H9 (cell line): Measurements from ENCODE around the gene KIAA1614. TPM values are rescaled to one million over a fixed set of nuclear protein-coding genes. Genes with fewer than 3 reads are reported as not detected.

Experiments used
- DNase-seq: peaks from one replicate; pipeline ENCODE4 v3.0.0-alpha.2; 2017
- H2AFZ ChIP-seq: one replicate; pipeline ENCODE4 v1.6.1; 2013; ENCODE audit warnings: mild to moderate bottlenecking, low read length, control low read depth, moderate library complexity
- H2AK5ac ChIP-seq: 2 replicates; pipeline ENCODE4 v1.6.1; 2013; ENCODE audit warnings: low read length, control low read depth, mixed read lengths; ENCODE audit not compliant: insufficient read length
- H2BK120ac ChIP-seq: one replicate; pipeline ENCODE4 v1.6.1; 2013; ENCODE audit warnings: low read depth, mild to moderate bottlenecking, low read length, control low read depth, inconsistent platforms; ENCODE audit not compliant: poor library complexity, severe bottlenecking
- H2BK12ac ChIP-seq: 2 replicates; pipeline ENCODE4 v1.6.1; 2013; ENCODE audit warnings: low read length, control low read depth, mixed read lengths, low read depth; ENCODE audit not compliant: insufficient read length
- H2BK15ac ChIP-seq: 2 replicates; pipeline ENCODE4 v1.6.1; 2013; ENCODE audit warnings: low read depth, low read length, control low read depth
- H2BK20ac ChIP-seq: one replicate; pipeline ENCODE4 v1.6.1; 2013; ENCODE audit warnings: low read depth, mild to moderate bottlenecking, low read length, control low read depth, inconsistent platforms; ENCODE audit not compliant: poor library complexity, severe bottlenecking
- H2BK5ac ChIP-seq: 2 replicates; pipeline ENCODE4 v1.6.1; 2013; ENCODE audit warnings: low read length, control low read depth, mixed read lengths; ENCODE audit not compliant: insufficient read length
- H3K14ac ChIP-seq: 2 replicates; pipeline ENCODE4 v1.6.1; 2013; ENCODE audit warnings: low read length, control low read depth; ENCODE audit not compliant: insufficient read depth
- H3K18ac ChIP-seq: 2 replicates; pipeline ENCODE4 v1.6.1; 2013; ENCODE audit warnings: low read depth, mild to moderate bottlenecking, mixed read lengths, low read length, control low read depth; ENCODE audit not compliant: insufficient read length
- H3K23ac ChIP-seq: 2 replicates; pipeline ENCODE4 v1.6.1; 2013; ENCODE audit warnings: low read length, control low read depth, mixed read lengths, low read depth; ENCODE audit not compliant: insufficient read length
- H3K23me2 ChIP-seq: 2 replicates; pipeline ENCODE4 v1.6.1; 2013; ENCODE audit warnings: low read depth, mild to moderate bottlenecking, mixed read lengths, low read length, control low read depth; ENCODE audit not compliant: insufficient read length, poor library complexity, severe bottlenecking
- H3K27ac ChIP-seq: 2 replicates; pipeline ENCODE4 v1.5.1; 2013; ENCODE audit warnings: low read length, control low read depth, mixed read lengths, low read depth; ENCODE audit not compliant: insufficient read length
- H3K27me3 ChIP-seq: 2 replicates; pipeline ENCODE4 v1.6.1; 2013; ENCODE audit warnings: low read length, control low read depth, inconsistent platforms; ENCODE audit not compliant: insufficient read depth
- H3K4ac ChIP-seq: 2 replicates; pipeline ENCODE4 v1.6.1; 2013; ENCODE audit warnings: low read depth, mild to moderate bottlenecking, control low read depth, inconsistent platforms, low read length, moderate library complexity
- H3K4me1 ChIP-seq: 2 replicates; pipeline ENCODE4 v1.6.1; 2013; ENCODE audit warnings: low read length, control low read depth, inconsistent platforms; ENCODE audit not compliant: insufficient read depth
- H3K4me2 ChIP-seq: 2 replicates; pipeline ENCODE4 v1.6.1; 2013; ENCODE audit warnings: low read length, control low read depth, mixed read lengths; ENCODE audit not compliant: insufficient read length, insufficient read depth
- H3K56ac ChIP-seq: 2 replicates; pipeline ENCODE4 v1.6.1; 2013; ENCODE audit warnings: low read depth, mild to moderate bottlenecking, mixed read lengths, low read length, control low read depth; ENCODE audit not compliant: insufficient read length
- H3K79me1 ChIP-seq: 2 replicates; pipeline ENCODE4 v1.6.1; 2013; ENCODE audit warnings: low read depth, mild to moderate bottlenecking, moderate library complexity, low read length, control low read depth, inconsistent platforms; ENCODE audit not compliant: insufficient read depth, poor library complexity, severe bottlenecking
- H3K79me2 ChIP-seq: 2 replicates; pipeline ENCODE4 v1.6.1; 2013; ENCODE audit warnings: low read length, control low read depth, inconsistent platforms; ENCODE audit not compliant: insufficient read depth
- H3K9ac ChIP-seq: 2 replicates; pipeline ENCODE4 v1.6.1; 2013; ENCODE audit warnings: low read length, control low read depth, mixed read lengths; ENCODE audit not compliant: insufficient read length; ENCODE audit errors: extremely low read depth
- H3K9me3 ChIP-seq: one replicate; pipeline ENCODE4 v1.6.1; 2013; ENCODE audit warnings: low read depth, low read length, inconsistent platforms; ENCODE audit not compliant: control insufficient read depth
- H3T11ph ChIP-seq: one replicate; pipeline ENCODE4 v1.6.1; 2013; ENCODE audit warnings: mild to moderate bottlenecking, low read length, control low read depth, inconsistent platforms
- H4K20me1 ChIP-seq: one replicate; pipeline ENCODE4 v1.6.1; 2013; ENCODE audit not compliant: control insufficient read depth, insufficient read length, insufficient read depth
- H4K5ac ChIP-seq: 2 replicates; pipeline ENCODE4 v1.6.1; 2013; ENCODE audit warnings: low read depth, mild to moderate bottlenecking, mixed read lengths, low read length, control low read depth; ENCODE audit not compliant: insufficient read length
- H4K8ac ChIP-seq: replicated peaks from 2 replicates; pipeline ENCODE4 v1.6.1; 2013; ENCODE audit warnings: low read length, control low read depth, mixed read lengths, low read depth; ENCODE audit not compliant: insufficient read length
- H4K91ac ChIP-seq: 2 replicates; pipeline ENCODE4 v1.6.1; 2013; ENCODE audit warnings: low read depth, mild to moderate bottlenecking, moderate library complexity, mixed read lengths, low read length, control low read depth; ENCODE audit not compliant: insufficient read length
- H3K27ac Mint-ChIP-seq, 3 experiments: 2 replicates in 2 of 3; 3 replicates in 1 of 3; pipeline ENCODE4 v1.8.0; 2020 to 2021; ENCODE audit warnings: mixed read lengths in 3 of 3, mild to moderate bottlenecking in 1 of 3, moderate library complexity in 1 of 3
- H3K27me3 Mint-ChIP-seq: 2 replicates; pipeline ENCODE4 v1.8.0; 2021; ENCODE audit warnings: low read depth, mild to moderate bottlenecking, moderate library complexity, mixed read lengths
- H3K36me3 Mint-ChIP-seq, 3 experiments: 2 replicates in 2 of 3; 3 replicates in 1 of 3; pipeline ENCODE4 v1.8.0; 2020 to 2021; ENCODE audit warnings: low read depth in 3 of 3, mixed read lengths in 3 of 3; ENCODE audit not compliant: insufficient read depth in 1 of 3
- H3K4me1 Mint-ChIP-seq, 2 experiments: 2 replicates each; pipeline ENCODE4 v1.8.0; 2020; ENCODE audit warnings: mixed read lengths in 2 of 2
- H3K4me3 Mint-ChIP-seq, 2 experiments: 2 replicates in 1 of 2; 3 replicates in 1 of 2; pipeline ENCODE4 v1.8.0; 2020 to 2021; ENCODE audit warnings: mild to moderate bottlenecking in 2 of 2, mixed read lengths in 2 of 2, moderate library complexity in 1 of 2
- H3K9me3 Mint-ChIP-seq, 2 experiments: 2 replicates in 1 of 2; 3 replicates in 1 of 2; pipeline ENCODE4 v1.8.0; 2020; ENCODE audit warnings: mild to moderate bottlenecking in 2 of 2, mixed read lengths in 2 of 2, moderate library complexity in 1 of 2
- CTCF ChIP-seq: fragments of 200-600 bp; sonication (generic); conservative IDR thresholded peaks from 3 replicates; pipeline ENCODE4 v1.8.0; 2021; ENCODE audit warnings: antibody characterized with exemption, mild to moderate bottlenecking
- WGBS: extraction: QIAGEN DNeasy Blood & Tissue Kit; methylation state at CpG from one replicate; pipeline ENCODE4 v1.1.7; 2013; ENCODE audit warnings: missing lambda C conversion rate, low lambda C conversion rate, mixed read lengths; ENCODE audit not compliant: insufficient read length; ENCODE audit errors: extremely low coverage; 5-methylcytosine and 5-hydroxymethylcytosine counted together
- total RNA-seq: library from RNA; stranded (reverse); gene quantifications from 2 replicates; pipeline ENCODE4 v1.2.1, GENCODE V29; 2021

KIAA1614 gene
- total RNA-seq, 1 experiment from 2014 or later, result 1.3 TPM

GRCh38 chr1:180949616-180950000 lies 36.9 kb downstream of the KIAA1614 start:
- Histone ChIP-seq H3K9ac (no peak overlapping the region), H2BK120ac (no peak overlapping the region), H3T11ph (no peak overlapping the region), H4K5ac (no peak overlapping the region), H2AFZ (no peak overlapping the region), H3K79me2 (no peaks in the 10 kb centered on the region), H3K4me1 (no peaks in the 10 kb centered on the region), H4K91ac (no peak overlapping the region), H4K8ac (no peak overlapping the region), H3K18ac (no peak overlapping the region), H3K14ac (no peak overlapping the region), H2BK15ac (no peak overlapping the region), H3K27ac (no peak overlapping the region), H3K23me2 (no peaks in the 10 kb centered on the region), H3K27me3 (no peaks in the 10 kb centered on the region), H2BK5ac (no peak overlapping the region), H3K56ac (no peak overlapping the region), H3K79me1 (no peaks in the 10 kb centered on the region), H3K4ac (no peak overlapping the region), H2BK20ac (no peak overlapping the region), H2AK5ac (no peak overlapping the region), H3K9me3 (no peaks in the 10 kb centered on the region), H3K23ac (no peak overlapping the region), H4K20me1 (no peaks in the 10 kb centered on the region), H3K4me2 (no peak overlapping the region), H2BK12ac (no peak overlapping the region)
- Mint-ChIP-seq H3K4me1 (peaks cover 13 to 27% of the 10 kb centered on the region in 2 experiments), H3K4me3 (no peak overlapping the region; a peak in 1 of 5 replicates), H3K36me3 (peaks cover 0 to 25% (median 7%) of the 10 kb centered on the region in 3 experiments; a peak in 5 of 7 replicates), H3K27ac (no peak overlapping the region; a peak in 1 of 7 replicates), H3K9me3 (no peaks in the 10 kb centered on the region), H3K27me3 (no peaks in the 10 kb centered on the region)
- WGBS, result no CpG with 5 or more reads among the region's 4 CpGs
- DNase-seq, result no peak
- no peak for TF ChIP-seq CTCF
